ENCODE measurements around the gene CLHC1.
"Not testable (repeated sequence)": the region's sequence is repeated elsewhere in the genome, so short reads cannot be mapped to it uniquely, and the experiment has no call there.

CLHC1 gene

GRCh38 chr2:55232084-55232862 lies at the start of gene CLHC1, which contains the start of gene RPS27A:
TSS of gene CLHC1 (minus strand) at chr2:55232293. CDS start at chr2:55222411, 9,882 bp downstream.
TSS of gene RPS27A (plus strand) at chr2:55232688. CDS start at chr2:55232825, 137 bp downstream.
- peak; percentile 94 for DNase-seq

- DNase-seq: not testable (repeated sequence)
These were observed 48.9 kb upstream of the CLHC1 start for GRCh38 chr2:55280851-55281546.

- DNase-seq: not testable (repeated sequence)
These were observed 47.8 kb upstream of the CLHC1 start for GRCh38 chr2:55279859-55280424.

- not testable (repeated sequence) for DNase-seq
These were observed 47.2 kb upstream of the CLHC1 start for GRCh38 chr2:55279214-55279835.

- no peak for DNase-seq
These were observed 45.2 kb upstream of the CLHC1 start for GRCh38 chr2:55277310-55277709.

- not testable (repeated sequence) for DNase-seq
These were observed 42.3 kb upstream of the CLHC1 start for GRCh38 chr2:55274346-55274745.

GRCh38 chr2:55269645-55269990 lies 37.5 kb upstream of the CLHC1 start:
- DNase-seq: peak; percentile 7

- peak; percentile 91 for DNase-seq
These were observed 37.0 kb upstream of the CLHC1 start, which contains the start of gene MTIF2 for GRCh38 chr2:55268907-55269644. TSS of gene MTIF2 (minus strand) at chr2:55269231. CDS start at chr2:55263858, 5,373 bp downstream.

- DNase-seq: no peak
These were observed 36.3 kb upstream of the CLHC1 start for GRCh38 chr2:55268288-55268906.

- not testable (repeated sequence) for DNase-seq
These were observed 27.5 kb upstream of the CLHC1 start for GRCh38 chr2:55259586-55259985.

- DNase-seq: no peak
These were observed 20.7 kb upstream of the CLHC1 start for GRCh38 chr2:55252832-55253231.

- DNase-seq: no peak
These were observed 14.9 kb upstream of the CLHC1 start for GRCh38 chr2:55247025-55247424.

- DNase-seq: no peak
These were observed 13.3 kb upstream of the CLHC1 start for GRCh38 chr2:55245411-55245810.

GRCh38 chr2:55242617-55243016 lies 10.5 kb upstream of the CLHC1 start:
- DNase-seq: no peak

- DNase-seq: not testable (repeated sequence)
These were observed 9.5 kb upstream of the CLHC1 start for GRCh38 chr2:55241582-55241981.

- DNase-seq: no peak
These were observed 7.6 kb upstream of the CLHC1 start for GRCh38 chr2:55239656-55240222.

GRCh38 chr2:55236992-55237543 lies 5.0 kb upstream of the CLHC1 start:
- DNase-seq: no peak

- no peak for DNase-seq
These were observed 3.8 kb upstream of the CLHC1 start for GRCh38 chr2:55235724-55236538.

GRCh38 chr2:55233658-55233940 lies 1.5 kb upstream of the CLHC1 start:
- no peak for DNase-seq

- peak; percentile 75 for DNase-seq
These were observed 967 bp upstream of the CLHC1 start for GRCh38 chr2:55232863-55233657.
